ENCODE measurements around the gene FES. TPM values are rescaled to one million over a fixed set of nuclear protein-coding genes. Genes with fewer than 3 reads are reported as not detected.

The FES gene
- total and polyA plus RNA-seq, 7 donors = 4.9 to 35.5 (median 28.0) TPM

DNA sequence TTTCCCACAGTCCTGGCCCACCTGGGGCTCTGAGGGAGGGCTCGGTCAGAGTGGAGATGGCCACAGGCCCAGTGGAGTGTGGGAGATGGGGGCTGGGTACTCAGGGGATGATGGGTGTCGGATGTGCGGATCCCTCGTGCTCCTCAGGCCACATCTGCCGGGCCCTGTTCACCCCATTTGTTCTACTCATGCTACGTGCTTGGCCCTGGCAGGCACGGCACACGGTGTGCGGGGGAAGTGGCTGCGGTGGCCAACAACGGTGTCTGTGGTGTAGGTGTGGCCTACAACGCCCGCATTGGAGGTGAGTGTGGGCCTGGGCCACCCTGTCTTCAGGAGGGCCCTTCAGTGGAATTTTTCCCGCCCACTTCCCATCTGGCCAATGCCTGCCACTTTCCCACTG lies 7.0 kb upstream of the FES start:
- Histone ChIP-seq H3K27me3 (no peaks in the 10 kb centered on the region), H3K27ac (no peak overlapping the region), H3K4me3 (no peak overlapping the region), H3K4me1 (peaks cover 0 to 23% (median 18%) of the 10 kb centered on the region in 4 donors), H3K9me3 (no peaks in the 10 kb centered on the region), H3K36me3 (peaks cover 47 to 69% (median 61%) of the 10 kb centered on the region in 4 donors)
- intact Hi-C loops (cut with DNase I) = no loop called here
- no peak for DNase-seq
- whole genome bisulfite sequencing, 2 donors = 94% methylated on average over 14 of the region's 14 CpGs
- no peak for TF ChIP-seq POLR2A (IDR thresholded peaks at IDR 0.05)
- no peak for TF ChIP-seq CTCF (IDR thresholded peaks at IDR 0.05)
- no peak for TF ChIP-seq POLR2AphosphoS5 (IDR thresholded peaks at IDR 0.05)

DNA sequence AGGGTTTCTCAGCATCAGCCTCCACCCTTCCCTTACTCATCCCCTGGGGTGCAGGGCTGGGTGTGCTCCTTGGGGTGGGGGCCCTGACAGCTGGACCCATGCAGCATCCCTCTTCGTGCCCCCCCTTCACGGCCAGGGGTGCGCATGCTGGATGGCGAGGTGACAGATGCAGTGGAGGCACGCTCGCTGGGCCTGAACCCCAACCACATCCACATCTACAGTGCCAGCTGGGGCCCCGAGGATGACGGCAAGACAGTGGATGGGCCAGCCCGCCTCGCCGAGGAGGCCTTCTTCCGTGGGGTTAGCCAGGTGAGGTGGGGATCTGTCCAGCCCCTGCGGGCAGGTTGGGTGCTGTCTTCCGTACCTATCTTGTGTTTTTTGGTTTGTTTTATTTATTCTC lies 6.3 kb upstream of the FES start:
- H3K27me3 ChIP-seq = no peaks in the 10 kb centered on the region

DNA sequence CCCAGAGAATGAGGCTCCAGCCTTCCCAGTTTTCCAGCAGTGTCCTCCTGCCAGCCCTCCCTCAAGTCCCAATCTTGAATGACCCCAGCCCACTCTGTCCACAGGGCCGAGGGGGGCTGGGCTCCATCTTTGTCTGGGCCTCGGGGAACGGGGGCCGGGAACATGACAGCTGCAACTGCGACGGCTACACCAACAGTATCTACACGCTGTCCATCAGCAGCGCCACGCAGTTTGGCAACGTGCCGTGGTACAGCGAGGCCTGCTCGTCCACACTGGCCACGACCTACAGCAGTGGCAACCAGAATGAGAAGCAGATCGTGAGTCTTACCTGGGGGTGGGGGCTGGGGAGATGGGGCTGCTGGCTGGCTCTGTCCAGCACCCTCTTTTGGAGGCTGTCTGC lies 5.6 kb upstream of the FES start:
- H3K9me3 ChIP-seq = no peaks in the 10 kb centered on the region

More for the DNA sequence above, 6.3 kb upstream of the FES start:
- intact Hi-C loops (cut with DNase I) = no loop called here
- TF ChIP-seq POLR2A (IDR thresholded peaks at IDR 0.05) = no peak
- no peak for TF ChIP-seq EP300 (IDR thresholded peaks at IDR 0.05)
- TF ChIP-seq CTCF (IDR thresholded peaks at IDR 0.05) = no peak
- TF ChIP-seq POLR2AphosphoS5 (IDR thresholded peaks at IDR 0.05) = no peak
- DNase-seq = no peak
- no peak overlapping the region for H3K4me3 ChIP-seq
- H3K27ac ChIP-seq = no peak overlapping the region
- H3K4me1 ChIP-seq = peaks cover 0 to 17% (median 13%) of the 10 kb centered on the region in 4 donors
- 95 to 97% methylated on average over 14 of the region's 14 CpGs for WGBS, 2 donors
- H3K36me3 ChIP-seq = peaks cover 47 to 71% (median 61%) of the 10 kb centered on the region in 4 donors
- no peaks in the 10 kb centered on the region for H3K9me3 ChIP-seq

DNA sequence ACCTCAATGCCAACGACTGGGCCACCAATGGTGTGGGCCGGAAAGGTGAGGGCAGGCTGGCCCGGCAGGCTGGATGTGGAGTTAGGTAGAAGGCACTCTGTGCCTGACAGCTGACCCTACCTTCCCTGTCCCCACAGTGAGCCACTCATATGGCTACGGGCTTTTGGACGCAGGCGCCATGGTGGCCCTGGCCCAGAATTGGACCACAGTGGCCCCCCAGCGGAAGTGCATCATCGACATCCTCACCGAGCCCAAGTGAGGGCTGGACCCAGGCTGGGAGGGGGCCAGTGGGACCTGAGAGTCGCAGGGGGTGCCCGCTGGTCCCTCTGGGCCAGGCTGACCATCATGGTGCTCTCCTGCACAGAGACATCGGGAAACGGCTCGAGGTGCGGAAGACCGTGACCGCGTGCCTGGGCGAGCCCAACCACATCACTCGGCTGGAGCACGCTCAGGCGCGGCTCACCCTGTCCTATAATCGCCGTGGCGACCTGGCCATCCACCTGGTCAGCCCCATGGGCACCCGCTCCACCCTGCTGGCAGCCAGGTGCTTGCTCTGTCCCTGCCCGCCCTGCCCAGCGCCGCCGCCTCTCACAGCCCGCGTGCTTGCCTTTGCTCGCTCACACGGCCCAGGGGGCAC lies 4.5 kb upstream of the FES start:
- WGBS, 2 donors = 88 to 94% methylated on average over 35 of the region's 35 CpGs
- Histone ChIP-seq H3K9me3 (no peaks in the 10 kb centered on the region), H3K36me3 (peaks cover 47 to 71% (median 61%) of the 10 kb centered on the region in 4 donors), H3K4me1 (peaks cover 0 to 22% (median 18%) of the 10 kb centered on the region in 4 donors), H3K4me3 (no peak overlapping the region), H3K27me3 (no peaks in the 10 kb centered on the region), H3K27ac (no peak overlapping the region)
- TF ChIP-seq POLR2A (IDR thresholded peaks at IDR 0.05) = no peak
- TF ChIP-seq CTCF (IDR thresholded peaks at IDR 0.05) = no peak
- TF ChIP-seq POLR2AphosphoS5 (IDR thresholded peaks at IDR 0.05) = no peak
- no peak for TF ChIP-seq EP300 (IDR thresholded peaks at IDR 0.05)
- DNase-seq = no peak
- intact Hi-C loops (cut with DNase I) = loop anchor here (10.0 kb wide), 2 partner anchors 345 to 565 kb away; no protein-coding TSS in a partner anchor

More for the DNA sequence above, 5.6 kb upstream of the FES start:
- H3K27me3 ChIP-seq = no peaks in the 10 kb centered on the region
- H3K36me3 ChIP-seq = peaks cover 47 to 71% (median 61%) of the 10 kb centered on the region in 4 donors
- no peak for DNase-seq
- H3K4me3 ChIP-seq = no peak overlapping the region
- TF ChIP-seq EP300 (IDR thresholded peaks at IDR 0.05) (no peak), CTCF (IDR thresholded peaks at IDR 0.05) (no peak), POLR2AphosphoS5 (IDR thresholded peaks at IDR 0.05) (no peak), POLR2A (IDR thresholded peaks at IDR 0.05) (no peak)
- intact Hi-C loops (cut with DNase I) = no loop called here
- peaks cover 0 to 17% (median 12%) of the 10 kb centered on the region in 4 donors for H3K4me1 ChIP-seq
- H3K27ac ChIP-seq = no peak overlapping the region
- 95% methylated on average over 15 of the region's 15 CpGs for whole genome bisulfite sequencing, 2 donors
